Testis (tissue), 2 donors: ENCODE data around the gene GABRA4.

Experiments used
- CTCF ChIP-seq, 3 experiments: fragments of 450-650 bp in 2 of 3; fragments of 200-600 bp in 1 of 3; sonication (generic) in 1 of 3; IDR thresholded peaks; one replicate each; pipeline ENCODE4 v1.5.1; 2016 to 2019; ENCODE audit warnings: antibody characterized with exemption in 3 of 3, mild to moderate bottlenecking in 2 of 3, moderate library complexity in 1 of 3
- POLR2A ChIP-seq: fragments of 450-650 bp; IDR thresholded peaks from one replicate; pipeline ENCODE4 v1.6.1; 2017; ENCODE audit warnings: antibody characterized with exemption, mild to moderate bottlenecking, moderate library complexity

DNA sequence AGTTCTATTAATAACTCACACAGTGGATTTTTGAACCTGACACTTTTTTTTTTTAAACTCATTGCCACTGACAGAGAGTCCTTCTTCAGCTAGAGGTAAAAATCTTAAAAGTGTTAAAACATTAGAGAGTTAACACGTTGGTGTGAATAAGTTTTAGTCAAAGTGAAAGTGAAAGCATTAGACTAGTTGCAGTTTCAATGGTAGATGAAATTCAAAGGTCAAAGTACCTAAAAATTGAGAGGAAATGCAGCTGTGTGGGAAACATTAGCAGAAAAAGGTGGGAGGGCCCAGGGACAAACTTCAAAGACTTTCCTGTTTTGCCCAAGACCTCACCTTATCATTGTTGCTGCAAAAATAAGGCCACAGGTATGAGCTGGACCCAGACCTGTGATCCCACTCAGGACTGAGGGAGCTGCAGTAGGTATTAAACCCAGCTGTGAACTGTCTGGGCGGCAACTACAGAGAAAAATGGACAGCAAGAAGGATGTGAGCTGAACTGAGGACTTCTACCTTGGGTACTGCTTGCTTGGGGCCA lies 17.6 kb upstream of the GABRA4 start:
- TF ChIP-seq CTCF (IDR thresholded peaks at IDR 0.05) (no peak), POLR2A (no peak)
